HUDEP-2 (cell line): ENCODE data around the gene IGHMBP2.

Experiments
- DNase-seq, 76 experiments: peaks; one replicate each; lab custom pipeline; 2025; ENCODE audit not compliant: unreplicated experiment in 76 of 76; lab: John Stamatoyannopoulos, UW

Gene IGHMBP2

DNA sequence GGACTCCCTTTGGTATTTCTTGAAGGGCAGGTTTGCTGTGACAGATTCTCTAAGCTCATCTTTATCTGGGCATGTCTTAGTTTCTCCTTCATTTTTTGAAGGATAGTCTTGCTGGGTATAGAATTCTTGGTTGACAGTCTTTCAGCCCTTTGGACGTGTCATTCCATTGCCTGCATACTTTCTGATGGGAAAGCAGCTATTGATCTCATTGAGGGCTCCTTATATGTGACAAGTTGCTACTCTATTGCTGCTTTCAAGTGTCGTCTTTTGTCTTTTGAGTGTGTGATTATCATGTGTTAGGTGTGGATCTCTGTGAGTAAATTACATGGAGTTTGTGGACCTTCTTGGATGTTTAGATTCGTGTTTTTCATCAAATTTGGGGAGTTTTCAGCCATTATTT, 21.9 kb downstream of the IGHMBP2 start:
- DNase-seq = no peak

DNA sequence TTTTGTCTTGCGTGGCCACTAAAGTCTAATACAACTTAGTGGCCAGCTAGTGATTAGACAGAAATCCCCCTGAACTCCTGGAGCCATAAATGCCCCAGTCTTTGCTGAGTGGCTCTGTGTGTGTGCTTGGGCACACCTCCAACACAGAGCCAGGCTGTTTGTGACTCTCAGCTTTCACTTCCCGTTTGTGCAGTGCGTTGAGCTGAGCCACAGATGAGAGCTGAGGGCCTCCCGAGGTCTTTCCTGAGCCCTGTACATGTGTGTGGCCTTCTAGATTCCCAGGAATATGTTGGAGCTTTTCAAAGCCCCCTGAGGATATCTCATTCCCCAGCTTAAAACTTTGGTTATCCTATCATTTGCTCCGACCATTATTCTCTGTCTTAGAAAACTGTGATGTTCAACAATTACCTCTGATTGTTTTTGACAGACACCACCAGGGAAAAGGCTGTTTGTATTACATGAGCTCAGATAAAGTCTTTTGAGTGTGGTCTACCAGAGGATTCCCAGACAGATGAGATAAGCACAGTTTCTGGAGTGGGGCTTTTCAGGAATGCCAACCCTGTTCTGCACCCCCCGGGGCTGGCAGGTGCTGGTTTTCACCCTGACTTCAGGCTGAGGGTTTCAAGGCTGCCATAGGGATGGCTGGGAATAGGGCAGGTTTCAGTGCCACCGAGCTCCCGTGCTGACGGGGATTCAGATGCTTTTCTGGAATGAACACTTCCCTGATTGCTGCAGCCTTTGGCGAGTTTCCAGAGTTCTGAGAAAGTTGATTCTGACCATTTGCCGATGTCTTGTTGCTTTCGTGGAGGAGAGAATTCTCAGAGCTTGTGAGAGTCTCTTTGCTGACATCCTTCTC, 23.8 kb downstream of the IGHMBP2 start:
- no peak for DNase-seq

DNA sequence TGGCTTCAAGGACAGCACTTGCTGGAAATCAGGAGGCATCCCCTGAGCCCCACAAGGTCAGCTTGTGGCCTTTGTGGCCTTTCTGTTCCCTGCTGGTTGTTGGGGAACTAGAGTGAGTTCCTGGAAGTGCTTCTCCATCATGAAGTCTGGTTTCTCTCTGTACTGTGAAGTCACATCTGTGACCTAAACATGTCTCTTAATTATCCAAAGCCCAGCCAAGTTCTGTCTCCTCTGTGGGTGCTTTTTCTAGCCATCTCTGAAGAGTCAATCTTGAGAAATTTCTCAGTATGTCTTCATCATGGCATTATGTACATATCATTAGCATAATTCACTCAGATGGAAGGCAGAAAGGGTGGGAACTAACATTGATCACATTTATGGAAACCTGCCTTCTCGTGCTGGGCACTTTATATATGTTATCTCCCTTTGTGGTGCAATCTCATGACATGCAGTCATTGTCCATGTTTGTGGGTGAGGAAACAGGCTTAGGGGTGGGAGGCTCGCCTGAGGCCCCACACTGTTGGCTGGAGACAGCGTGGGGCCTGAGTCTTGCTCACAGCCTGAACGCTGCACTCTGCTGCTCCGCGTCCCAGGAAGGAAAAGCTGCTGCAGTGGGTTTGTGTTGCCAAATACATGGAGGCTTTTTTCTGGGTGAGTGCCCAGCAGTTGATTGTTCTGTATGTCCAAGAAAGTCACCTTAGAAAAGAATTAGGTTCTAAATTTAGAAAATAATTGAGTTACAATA, 24.6 kb downstream of the IGHMBP2 start:
- no peak for DNase-seq

DNA sequence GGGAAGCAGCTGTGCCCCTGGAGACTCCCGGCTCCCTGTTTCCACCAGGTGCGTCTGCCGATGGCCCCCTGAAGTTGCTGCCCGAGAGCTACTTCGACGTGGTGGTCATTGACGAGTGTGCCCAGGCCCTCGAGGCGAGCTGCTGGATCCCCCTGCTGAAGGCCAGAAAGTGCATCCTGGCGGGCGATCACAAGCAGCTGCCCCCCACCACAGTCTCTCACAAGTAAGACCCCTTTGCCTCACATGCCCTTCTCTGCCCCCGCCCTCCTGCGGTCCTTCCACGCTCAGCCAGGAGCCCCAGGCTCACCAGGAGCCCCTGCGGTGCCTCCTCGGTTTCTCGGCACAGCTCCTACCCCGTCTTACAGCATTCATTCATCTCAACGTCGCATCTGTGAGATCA, 25.4 kb downstream of the IGHMBP2 start:
- DNase-seq = no peak

DNA sequence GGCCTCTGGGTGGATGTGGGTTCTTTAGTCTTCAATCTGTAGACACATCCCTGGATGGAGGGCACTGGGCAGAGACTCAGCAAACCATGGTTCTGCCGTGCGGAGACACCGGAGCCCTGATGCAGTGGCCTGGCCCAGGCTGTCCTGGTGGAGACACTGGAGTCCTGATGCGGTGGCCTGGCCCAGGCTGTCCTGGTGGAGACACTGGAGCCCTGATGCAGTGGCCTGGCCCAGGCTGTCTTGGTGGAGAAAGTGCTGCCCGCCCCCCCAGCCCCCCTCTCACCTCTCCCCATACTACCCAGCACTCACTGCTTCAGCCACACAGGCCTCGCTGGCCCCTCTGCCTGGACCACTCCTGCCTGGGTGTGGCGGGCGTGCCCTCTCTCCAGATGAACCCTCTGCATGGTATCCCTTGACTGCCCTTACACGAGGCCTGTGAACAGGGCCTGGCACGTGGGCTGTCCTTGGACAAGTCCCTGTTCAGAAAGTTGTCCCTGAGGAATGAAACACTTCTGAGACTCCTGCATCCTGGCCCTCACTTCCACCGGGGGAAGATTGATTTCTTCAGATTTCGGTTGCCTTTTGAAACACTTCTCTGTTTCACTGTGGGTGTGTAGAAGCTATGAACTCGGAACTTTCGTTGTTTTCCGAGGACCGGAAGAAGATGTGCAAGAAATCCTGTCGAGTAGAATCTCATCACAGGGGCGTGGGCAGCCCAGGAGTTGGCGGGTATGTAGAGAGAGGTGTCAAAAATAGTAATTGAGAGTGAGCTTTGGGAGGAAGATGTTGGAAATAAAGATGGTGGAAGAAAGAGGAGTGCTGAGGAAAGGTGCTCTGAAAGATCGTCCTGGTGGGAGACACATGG, 26.2 kb downstream of the IGHMBP2 start:
- DNase-seq = no peak

DNA sequence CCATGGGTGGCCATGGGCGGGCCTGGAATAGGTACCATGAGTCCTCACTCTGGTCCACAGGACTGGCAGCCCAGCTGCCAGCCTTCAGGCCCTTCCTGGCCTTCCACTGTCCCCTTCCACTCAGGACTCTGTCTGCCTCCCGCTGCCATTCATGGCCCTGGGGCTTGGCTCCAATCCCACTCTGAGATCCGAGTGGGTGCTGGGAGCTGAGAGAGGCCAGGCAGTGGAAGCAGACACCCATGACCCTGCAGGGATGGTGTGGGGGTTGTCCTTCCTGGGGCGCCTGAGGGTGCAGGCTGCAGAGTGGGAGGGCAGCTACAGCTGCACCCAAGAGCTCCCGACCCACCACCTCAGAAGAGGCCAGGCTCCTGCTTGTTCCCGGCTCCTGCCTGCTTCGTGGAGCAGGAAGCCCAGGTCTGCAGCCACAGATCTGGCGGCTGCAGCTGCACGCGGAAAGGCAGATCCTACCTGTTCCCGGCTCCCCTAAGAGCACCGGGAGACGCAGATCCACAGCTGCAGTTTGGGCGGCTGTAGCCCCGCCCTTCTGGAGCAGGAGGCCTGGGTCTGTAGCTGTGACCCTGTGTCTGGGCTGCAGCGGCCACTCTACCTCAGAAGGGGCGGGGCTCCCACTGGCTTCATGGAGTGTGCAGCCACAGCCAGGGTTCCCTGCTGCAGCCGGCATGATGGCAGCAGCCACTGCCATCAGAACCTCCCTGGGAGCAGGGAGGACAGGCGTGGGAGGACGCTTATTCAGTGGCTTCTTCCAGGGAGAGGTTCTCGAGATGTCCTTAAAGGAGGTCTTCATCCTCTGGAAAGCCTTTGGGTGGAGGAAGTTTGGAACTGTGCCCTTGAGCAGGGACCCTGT, 27.5 kb downstream of the IGHMBP2 start:
- no peak for DNase-seq

DNA sequence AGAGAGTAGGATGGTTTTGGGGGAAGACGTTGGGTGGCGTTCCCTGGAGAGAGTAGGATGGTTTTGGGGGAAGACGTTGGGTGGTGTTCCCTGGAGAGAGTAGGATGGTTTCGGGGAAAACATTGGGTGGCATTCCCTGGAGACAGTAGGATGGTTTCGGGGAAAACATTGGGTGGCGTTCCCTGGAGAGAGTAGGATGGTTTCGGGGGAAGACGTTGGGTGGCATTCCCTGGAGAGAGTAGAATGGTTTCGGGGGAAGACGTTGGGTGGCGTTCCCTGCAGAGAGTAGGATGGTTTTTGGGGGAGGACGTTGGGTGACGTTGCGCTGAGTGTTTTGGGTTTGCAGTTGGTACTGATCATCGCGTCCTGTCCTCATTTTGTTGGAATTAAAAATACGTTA, 28.2 kb downstream of the IGHMBP2 start:
- DNase-seq = no peak

DNA sequence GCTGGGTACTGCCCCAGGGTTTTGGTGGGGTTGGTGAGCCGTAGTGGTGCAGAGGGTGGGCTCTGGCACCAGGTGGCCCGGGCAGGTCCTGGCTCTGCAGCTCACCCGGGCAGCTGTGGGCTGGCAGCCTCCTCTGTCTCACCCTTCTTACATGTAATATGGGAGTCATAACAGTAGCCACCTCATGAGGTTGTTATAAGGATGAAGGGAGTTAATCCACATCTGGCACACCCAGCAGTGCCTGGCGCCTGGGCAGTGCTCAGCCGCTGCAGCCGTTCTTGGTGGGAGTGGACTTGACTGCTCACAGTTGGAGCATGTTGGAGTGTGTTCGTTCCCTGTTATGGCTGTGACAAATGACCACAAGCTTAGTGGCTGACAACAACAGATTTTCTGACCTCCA, 28.7 kb downstream of the IGHMBP2 start:
- no peak for DNase-seq

DNA sequence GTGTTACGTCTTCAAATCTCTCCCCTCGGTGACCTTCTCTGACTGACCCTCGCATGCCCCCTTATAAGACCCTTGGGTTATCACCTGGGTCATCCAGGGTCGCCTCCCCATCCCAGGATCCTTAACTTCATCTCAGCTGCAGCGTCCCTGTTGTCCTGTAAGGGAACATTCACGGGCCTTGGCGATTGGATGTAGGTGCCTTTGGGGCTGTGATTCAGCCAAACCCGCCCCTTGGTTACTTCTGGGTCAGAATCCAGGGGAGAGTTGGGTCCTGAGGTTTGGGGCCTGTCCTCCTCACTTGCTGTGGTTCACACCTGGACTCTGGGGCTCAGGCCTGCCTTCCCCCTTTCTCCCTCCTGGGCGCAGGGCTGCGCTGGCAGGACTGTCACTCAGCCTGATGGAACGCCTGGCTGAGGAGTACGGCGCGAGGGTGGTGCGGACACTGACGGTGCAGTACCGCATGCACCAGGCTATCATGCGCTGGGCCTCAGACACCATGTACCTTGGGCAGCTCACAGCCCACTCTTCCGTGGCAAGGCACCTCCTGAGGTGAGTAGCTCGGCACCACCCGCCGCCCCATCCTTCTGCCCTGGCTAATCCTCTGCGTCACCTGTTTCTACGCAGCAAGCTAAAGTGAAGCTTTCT, 29.4 kb downstream of the IGHMBP2 start:
- no peak for DNase-seq

DNA sequence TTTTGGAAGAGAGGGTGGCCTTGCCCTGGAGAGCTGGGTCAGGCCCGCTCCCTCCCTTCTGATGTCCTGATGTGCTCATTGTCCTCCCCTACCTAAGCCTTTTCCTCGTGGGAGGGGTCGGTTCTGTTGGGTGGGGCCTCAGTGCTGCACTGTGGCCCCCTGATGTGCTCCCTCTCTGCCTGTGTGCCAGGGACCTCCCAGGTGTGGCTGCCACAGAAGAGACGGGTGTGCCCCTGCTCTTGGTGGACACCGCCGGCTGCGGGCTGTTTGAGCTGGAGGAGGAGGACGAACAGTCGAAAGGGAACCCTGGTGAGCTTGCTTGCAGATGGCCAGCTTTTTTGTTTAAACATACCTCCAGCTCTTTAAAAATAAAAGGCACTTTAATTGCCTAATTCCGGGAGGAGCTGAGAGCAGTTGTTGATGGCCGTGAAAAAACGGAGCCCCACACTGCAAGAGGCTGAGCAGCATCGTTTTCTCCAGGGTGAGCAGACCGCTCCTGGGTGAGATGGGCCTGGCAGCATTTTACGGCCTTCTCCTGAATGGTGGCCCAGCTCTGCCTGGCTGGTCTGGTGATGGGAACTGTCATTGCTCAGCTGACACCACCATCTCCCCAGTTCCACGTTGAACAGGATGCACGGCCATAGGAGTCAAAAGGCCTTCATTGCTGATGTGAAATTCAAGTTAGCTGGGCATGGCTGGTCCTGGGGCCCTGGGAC, 30.1 kb downstream of the IGHMBP2 start:
- no peak for DNase-seq

DNA sequence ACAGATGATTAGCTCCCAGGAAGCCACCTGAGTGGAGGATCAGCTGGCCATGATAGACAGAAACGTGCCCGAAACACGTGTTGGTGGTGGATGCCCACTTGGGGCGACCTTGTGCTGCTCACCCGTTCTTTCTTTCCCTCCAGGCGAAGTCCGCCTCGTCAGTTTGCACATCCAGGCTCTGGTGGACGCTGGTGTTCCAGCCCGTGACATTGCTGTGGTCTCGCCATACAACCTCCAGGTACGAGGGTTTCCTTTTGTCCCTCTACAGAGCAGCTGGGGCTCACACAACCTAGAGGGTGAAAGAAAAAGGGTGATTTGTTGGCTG, 30.6 kb downstream of the IGHMBP2 start:
- no peak for DNase-seq

DNA sequence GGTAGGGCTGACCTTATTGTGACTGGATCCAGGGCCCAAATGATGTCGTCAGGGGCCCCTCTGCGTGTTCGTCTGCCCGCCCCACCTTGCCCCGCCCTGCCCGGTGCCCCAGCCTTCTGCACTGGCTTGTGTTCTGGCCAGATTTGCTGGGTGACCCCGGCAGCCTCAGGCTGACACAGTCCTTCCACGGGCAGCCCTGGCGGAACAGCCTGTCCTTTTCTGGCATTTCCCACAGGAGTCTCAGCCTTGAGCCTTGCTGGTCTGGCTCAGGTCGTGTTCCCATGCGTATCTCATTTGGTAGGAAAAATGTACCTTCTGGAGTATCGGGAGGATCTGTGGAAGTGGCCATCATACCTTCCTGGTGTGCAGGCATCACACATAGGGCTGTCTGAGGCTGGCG, 31.0 kb downstream of the IGHMBP2 start:
- no peak for DNase-seq

DNA sequence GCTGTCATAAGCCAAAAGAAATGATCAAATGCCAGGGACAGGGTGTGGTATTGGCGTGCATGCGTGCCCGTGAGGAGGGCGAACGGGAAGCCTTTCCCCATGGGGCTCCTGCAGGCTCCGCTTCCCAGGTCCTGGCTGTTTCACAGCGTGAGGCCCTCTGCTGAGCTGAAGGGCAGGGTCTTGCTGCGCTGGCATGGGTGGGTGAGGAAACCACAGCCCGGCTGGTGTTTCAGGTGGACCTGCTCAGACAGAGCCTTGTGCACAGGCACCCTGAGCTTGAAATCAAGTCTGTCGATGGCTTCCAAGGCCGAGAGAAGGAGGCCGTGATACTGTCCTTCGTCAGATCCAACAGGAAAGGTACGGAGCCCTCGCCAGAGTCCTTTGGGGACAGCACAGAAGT, 31.4 kb downstream of the IGHMBP2 start:
- DNase-seq = no peak

DNA sequence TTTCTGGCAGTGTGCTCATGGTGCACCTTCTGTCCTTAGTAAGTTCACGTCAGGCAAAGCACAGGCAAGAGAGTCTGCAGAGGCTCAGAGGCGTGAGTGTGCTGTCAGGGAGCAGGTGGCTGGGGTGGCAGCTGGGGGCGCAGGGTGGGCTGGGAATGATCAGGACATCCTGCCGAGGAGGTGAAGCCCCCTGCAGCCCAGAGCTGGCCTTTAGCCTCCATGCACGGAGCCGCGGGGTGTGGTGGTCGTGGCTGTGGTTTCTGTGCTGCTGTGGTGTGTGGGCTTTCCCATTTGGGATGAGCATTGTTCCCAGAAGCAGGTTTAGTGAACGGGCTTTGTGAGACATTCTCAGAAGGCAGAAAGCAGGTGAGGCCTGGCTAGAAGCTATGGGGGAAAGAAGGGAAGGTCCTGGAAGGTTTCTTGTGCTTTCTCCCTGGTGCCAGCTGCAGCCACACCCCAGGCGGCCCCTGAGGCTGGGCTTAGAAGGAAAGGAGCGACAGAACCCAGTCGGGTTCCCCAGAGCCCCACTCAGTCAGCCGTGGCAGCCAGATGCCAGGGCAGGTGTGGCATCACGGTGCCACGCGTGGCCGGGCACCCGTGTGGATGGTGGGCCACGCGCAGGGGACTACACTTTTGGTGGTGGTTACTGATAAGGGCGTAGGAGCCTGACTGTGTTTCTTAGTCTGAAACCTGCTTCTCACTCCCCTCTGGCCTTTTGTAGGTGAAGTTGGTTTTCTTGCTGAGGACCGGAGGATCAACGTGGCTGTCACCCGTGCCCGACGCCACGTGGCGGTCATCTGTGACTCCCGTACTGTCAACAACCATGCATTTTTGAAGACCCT, 32.0 kb downstream of the IGHMBP2 start:
- DNase-seq = no peak

DNA sequence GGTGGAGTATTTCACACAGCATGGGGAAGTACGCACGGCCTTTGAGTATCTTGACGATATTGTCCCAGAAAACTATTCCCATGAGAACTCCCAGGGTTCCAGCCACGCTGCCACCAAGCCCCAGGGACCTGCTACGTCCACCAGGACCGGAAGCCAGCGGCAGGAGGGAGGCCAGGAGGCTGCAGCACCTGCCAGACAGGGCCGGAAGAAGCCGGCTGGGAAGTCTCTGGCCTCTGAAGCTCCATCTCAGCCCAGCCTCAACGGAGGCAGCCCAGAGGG, 32.6 kb downstream of the IGHMBP2 start:
- DNase-seq = no peak

DNA sequence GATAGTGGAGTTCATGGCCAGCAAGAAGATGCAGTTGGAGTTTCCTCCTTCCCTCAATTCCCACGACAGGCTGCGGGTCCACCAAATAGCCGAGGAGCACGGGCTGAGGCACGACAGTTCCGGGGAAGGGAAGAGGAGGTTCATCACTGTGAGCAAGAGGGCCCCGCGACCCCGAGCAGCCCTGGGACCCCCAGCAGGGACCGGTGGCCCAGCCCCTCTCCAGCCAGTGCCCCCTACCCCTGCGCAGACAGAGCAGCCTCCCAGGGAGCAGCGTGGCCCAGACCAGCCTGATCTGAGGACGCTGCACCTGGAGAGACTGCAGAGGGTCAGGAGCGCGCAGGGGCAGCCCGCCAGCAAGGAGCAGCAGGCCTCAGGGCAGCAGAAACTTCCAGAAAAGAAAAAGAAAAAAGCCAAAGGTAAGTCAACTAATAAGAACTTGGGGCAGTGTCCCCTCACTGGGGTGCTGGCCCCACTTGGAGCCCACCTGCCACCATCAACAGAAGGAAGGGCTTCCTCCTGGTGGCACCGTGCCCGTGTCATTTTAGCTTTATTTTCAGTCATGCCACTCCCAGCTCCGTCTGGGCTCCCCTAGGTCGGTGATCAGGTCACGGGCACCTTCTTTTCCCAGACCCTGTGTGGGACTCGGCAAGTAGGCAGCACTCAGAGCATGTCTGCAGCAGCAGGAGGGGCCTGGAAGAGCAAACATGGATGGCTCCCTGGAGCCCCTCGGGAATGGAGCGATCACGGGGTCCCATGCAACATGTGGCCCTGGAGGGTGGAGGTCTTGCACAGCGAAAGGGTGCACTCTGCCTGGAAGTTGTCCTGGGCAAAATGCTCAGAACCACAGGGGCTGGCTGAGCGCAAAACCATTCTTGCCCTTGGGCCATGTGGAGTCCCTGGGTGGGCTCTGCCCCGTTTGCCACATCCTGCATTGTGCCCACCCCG, 33.3 kb downstream of the IGHMBP2 start:
- DNase-seq = no peak

DNA sequence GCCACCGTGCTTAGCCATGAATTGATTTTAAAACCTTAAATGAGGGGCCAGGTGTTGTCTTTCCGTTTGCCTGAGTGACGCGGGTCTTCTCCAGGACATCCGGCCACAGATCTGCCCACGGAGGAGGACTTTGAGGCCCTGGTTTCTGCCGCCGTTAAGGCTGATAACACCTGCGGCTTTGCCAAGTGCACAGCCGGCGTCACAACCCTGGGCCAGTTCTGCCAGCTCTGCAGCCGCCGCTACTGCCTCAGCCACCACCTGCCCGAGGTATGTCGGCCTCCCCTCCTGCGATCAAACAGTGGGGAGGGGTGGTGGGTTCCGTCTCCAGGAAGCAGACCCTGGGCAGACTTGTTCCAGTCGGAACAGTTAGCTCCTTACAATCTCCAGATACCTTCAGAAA, 34.4 kb downstream of the IGHMBP2 start:
- DNase-seq = no peak
